Panc1 (cell line): Measurements from ENCODE around the gene ARID5B. TPM values are rescaled to one million over a fixed set of nuclear protein-coding genes. Genes with fewer than 3 reads are reported as not detected.

Experiments
- ATAC-seq: fragments of 200-7000 bp; cut with Tn5 transposase; 2 replicates; pipeline ENCODE4 v1.9.1; 2020; ENCODE audit warnings: mild to moderate bottlenecking, moderate library complexity
- BruUV-seq: library from RNA; stranded (reverse); fragments of 400-500 nt; replicated peaks from 2 replicates; lab custom pipeline; 2021; lab: Mats Ljungman, UMichigan
- CTCF ChIA-PET: fragments of 300-600 bp; sonication (Branson Sonifier 250); formaldehyde crosslinking; loops from one replicate; lab custom pipeline; 2022; ENCODE audit warnings: antibody characterized with exemption; lab: Charles Lee
- POLR2A ChIA-PET: fragments of 300-600 bp; sonication (Branson Sonifier 250); formaldehyde crosslinking; loops from one replicate; lab custom pipeline; 2022; ENCODE audit warnings: antibody characterized with exemption; lab: Charles Lee
- DNase-seq: peaks from one replicate; pipeline ENCODE4 v3.0.0-alpha.2; 2010; ENCODE audit warnings: low read depth, low spot score
- H3K27ac ChIP-seq: 2 replicates; pipeline ENCODE4 v1.5.1; 2011; ENCODE audit warnings: mild to moderate bottlenecking, low read length, inconsistent platforms
- H3K27me3 ChIP-seq: fragments of 200-500 bp; sonication (Bioruptor generic); 2 replicates; pipeline ENCODE4 v1.6.0; 2014; ENCODE audit warnings: low read length, inconsistent platforms; ENCODE audit not compliant: control insufficient read depth, insufficient read depth
- H3K36me3 ChIP-seq: fragments of 200-500 bp; sonication (Bioruptor generic); 2 replicates; pipeline ENCODE4 v1.5.1; 2014; ENCODE audit warnings: inconsistent platforms, mild to moderate bottlenecking, low read length, moderate library complexity; ENCODE audit not compliant: control insufficient read depth, insufficient read depth
- H3K4me1 ChIP-seq: 2 replicates; pipeline ENCODE4 v1.5.1; 2011; ENCODE audit warnings: inconsistent platforms, mild to moderate bottlenecking, low read length, moderate library complexity; ENCODE audit not compliant: control insufficient read depth, insufficient read depth
- H3K4me3 ChIP-seq, 2 experiments: 2 replicates each; pipeline ENCODE4 v1.5.1; 2011 to 2012; ENCODE audit warnings: low read depth in 2 of 2, low read length in 2 of 2, mild to moderate bottlenecking in 2 of 2, inconsistent platforms in 1 of 2, moderate library complexity in 1 of 2
- H3K9me3 ChIP-seq: fragments of 200-500 bp; sonication (Bioruptor generic); 2 replicates; pipeline ENCODE4 v1.5.1; 2014; ENCODE audit warnings: low read depth, mild to moderate bottlenecking, inconsistent platforms, low read length, moderate library complexity; ENCODE audit not compliant: control insufficient read depth, insufficient read depth
- CTCF ChIP-seq: fragments of 450-650 bp; IDR thresholded peaks from 2 replicates; pipeline ENCODE4 v1.5.1; 2017; ENCODE audit warnings: mild to moderate bottlenecking
- POLR2AphosphoS5 ChIP-seq: IDR thresholded peaks from 2 replicates; pipeline ENCODE4 v1.6.1; 2012; ENCODE audit warnings: mild to moderate bottlenecking, low read depth, low read length, moderate library complexity
- REST ChIP-seq, 2 experiments: IDR thresholded peaks; 2 replicates each; pipeline ENCODE4 v1.6.1; 2011 to 2012; ENCODE audit warnings: low read depth in 2 of 2, control low read depth in 1 of 2, low read length in 1 of 2, mild to moderate bottlenecking in 1 of 2, moderate library complexity in 1 of 2; ENCODE audit not compliant: insufficient read depth in 1 of 2
- SIN3A ChIP-seq: IDR thresholded peaks from 2 replicates; pipeline ENCODE4 v1.6.1; 2012; ENCODE audit warnings: low read depth, mild to moderate bottlenecking, low read length, moderate library complexity, borderline replicate concordance; ENCODE audit not compliant: insufficient read depth
- TCF7L2 ChIP-seq: IDR thresholded peaks from 2 replicates; pipeline ENCODE4 v1.6.1; 2011; ENCODE audit warnings: mild to moderate bottlenecking, low read depth, low read length, inconsistent platforms
- in situ Hi-C: cut with HindIII; loops from 2 replicates; pipeline ENCODE4 v1.10.0; 2016; ENCODE audit warnings: low sequenced_read_pairs, low pct_unique_long_range_greater_than_20kb
- intact Hi-C: fragments of 100-400 bp; cut with micrococcal nuclease; formaldehyde crosslinking; loops from one replicate; pipeline ENCODE4 v1.10.0; 2022; ENCODE audit not compliant: unreplicated experiment
- total RNA-seq: library from RNA; stranded (reverse); gene quantifications from one replicate; pipeline ENCODE4 v1.2.1, GENCODE V29; 2021; ENCODE audit not compliant: unreplicated experiment

ARID5B gene
- total RNA-seq, 1 experiment from 2014 or later: 22.7 TPM

GRCh38 chr10:62083412-62084267, 182.1 kb downstream of the ARID5B start:
- ChIA-PET POLR2A (no interaction called here), CTCF (no interaction called here)
- in situ Hi-C loops: no loop called here
- H3K4me3 ChIP-seq: no peak overlapping the region
- intact Hi-C loops: no loop called here
- H3K9me3 ChIP-seq: no peaks in the 10 kb centered on the region
- BruUV-seq: no TSS peak
- DNase-seq (no peak), ATAC-seq (no peak; the same call in 1 of the 2 replicates)
- H3K27me3 ChIP-seq: no peaks in the 10 kb centered on the region
- H3K36me3 ChIP-seq: peaks cover 7% of the 10 kb centered on the region
- peak overlapping the region; percentile 84 for H3K27ac ChIP-seq
- H3K4me1 ChIP-seq: peaks cover 36% of the 10 kb centered on the region
- TF ChIP-seq SIN3A (no peak), POLR2AphosphoS5 (no peak), REST (IDR thresholded peaks at IDR 0.05; ENCODE audit: insufficient read depth in 1 of 2, low read depth in 2 of 2, low read length in 1 of 2) (no peak), TCF7L2 (no peak)

GRCh38 chr10:62084451-62084850, 183.0 kb downstream of the ARID5B start:
- Histone ChIP-seq H3K27me3 (no peaks in the 10 kb centered on the region), H3K4me1 (peaks cover 36% of the 10 kb centered on the region), H3K9me3 (no peaks in the 10 kb centered on the region), H3K4me3 (no peak overlapping the region), H3K27ac (peak overlapping the region; percentile 84; the same call in 1 of the 2 replicates), H3K36me3 (peaks cover 7% of the 10 kb centered on the region)
- no TSS peak for BruUV-seq
- intact Hi-C loops (no loop called here), in situ Hi-C loops (no loop called here)
- ChIA-PET POLR2A (no interaction called here), CTCF (no interaction called here)
- TF ChIP-seq SIN3A: no peak
- TF ChIP-seq TCF7L2: no peak
- no peak for TF ChIP-seq CTCF
- no peak for TF ChIP-seq REST (IDR thresholded peaks at IDR 0.05; ENCODE audit: insufficient read depth in 1 of 2, low read depth in 2 of 2, low read length in 1 of 2)
- no peak for TF ChIP-seq POLR2AphosphoS5
- ATAC-seq (no peak), DNase-seq (no peak)
